ENCODE measurements around the gene PHF23. TPM values are rescaled to one million over a fixed set of nuclear protein-coding genes. Genes with fewer than 3 reads are reported as not detected.
"Not testable (repeated sequence)": the region's sequence is repeated elsewhere in the genome, so short reads cannot be mapped to it uniquely, and the experiment has no call there.

Gene PHF23
- polyA plus RNA-seq, 1 donor, result 45.4 TPM

DNA sequence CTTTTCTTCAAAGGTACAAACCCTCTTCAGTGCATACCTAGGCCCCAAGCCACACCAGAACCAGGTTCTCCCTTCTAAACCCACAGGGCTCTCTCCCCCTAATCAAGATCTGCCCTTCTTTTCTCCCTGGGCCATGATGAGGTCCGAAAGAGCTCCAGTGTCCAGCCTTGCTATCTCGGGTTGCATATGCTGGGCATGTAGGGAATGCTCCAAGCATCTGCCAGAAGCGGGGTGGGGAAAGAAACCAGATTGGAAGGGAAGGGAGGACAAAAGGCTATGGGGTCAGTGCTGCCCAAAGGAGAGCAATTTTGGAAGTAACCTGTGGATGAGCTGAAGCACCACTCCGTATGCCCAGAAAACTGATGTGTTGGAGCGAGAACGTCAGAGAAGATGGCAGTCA lies 10.0 kb upstream of the PHF23 start:
- Histone ChIP-seq H3K4me1 (ENCODE audit: control insufficient read depth, insufficient read depth, low read length) (peaks cover 9% of the 10 kb centered on the region), H3K27ac (ENCODE audit: low read length) (no peak overlapping the region), H3K27me3 (ENCODE audit: control insufficient read depth, insufficient read depth, low read length) (no peaks in the 10 kb centered on the region), H3K36me3 (ENCODE audit: control insufficient read depth, insufficient read depth, low read length) (peaks cover 28% of the 10 kb centered on the region), H3K9me3 (ENCODE audit: control insufficient read depth, low read depth, low read length) (no peaks in the 10 kb centered on the region), H3K4me3 (ENCODE audit: low read length) (no peak overlapping the region)
- DNase-seq, result no peak
- 100% methylated on average over 1 of the region's 6 CpGs for WGBS (ENCODE audit: insufficient coverage, low lambda C conversion rate)

DNA sequence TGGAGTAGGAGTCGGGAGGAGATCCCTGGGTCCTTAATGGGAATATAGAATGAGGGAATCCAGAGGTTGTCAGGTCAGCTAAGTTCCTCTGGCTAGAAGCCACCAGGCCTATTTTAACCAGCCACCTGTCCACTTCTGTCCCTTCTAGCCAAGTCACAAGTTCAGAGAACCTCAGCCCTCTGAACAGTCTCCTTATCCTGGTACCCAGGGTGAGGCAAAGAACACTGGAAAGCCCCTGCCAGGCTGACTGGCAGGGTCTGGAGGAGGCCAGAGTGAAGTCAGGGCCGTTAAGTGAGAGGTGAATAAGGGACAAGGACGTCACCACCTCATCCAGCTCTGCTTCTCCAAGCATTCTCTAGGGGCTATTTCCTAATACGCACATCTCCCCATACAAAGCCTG lies 9.5 kb upstream of the PHF23 start:
- DNase-seq, result no peak
- Histone ChIP-seq H3K9me3 (ENCODE audit: control insufficient read depth, low read depth, low read length) (no peaks in the 10 kb centered on the region), H3K27ac (ENCODE audit: low read length) (no peak overlapping the region), H3K4me1 (ENCODE audit: control insufficient read depth, insufficient read depth, low read length) (peaks cover 5% of the 10 kb centered on the region), H3K27me3 (ENCODE audit: control insufficient read depth, insufficient read depth, low read length) (no peaks in the 10 kb centered on the region), H3K4me3 (ENCODE audit: low read length) (no peak overlapping the region), H3K36me3 (ENCODE audit: control insufficient read depth, insufficient read depth, low read length) (peaks cover 31% of the 10 kb centered on the region)
- WGBS (ENCODE audit: insufficient coverage, low lambda C conversion rate), result no CpG with 5 or more reads among the region's 4 CpGs

GRCh38 chr17:7246779-7247178 lies 7.5 kb upstream of the PHF23 start:
- WGBS (ENCODE audit: insufficient coverage, low lambda C conversion rate), result no CpG with 5 or more reads among the region's 5 CpGs
- no peak for DNase-seq
- H3K36me3 ChIP-seq (ENCODE audit: control insufficient read depth, insufficient read depth, low read length), result peaks cover 33% of the 10 kb centered on the region
- no peak overlapping the region for H3K27ac ChIP-seq (ENCODE audit: low read length)
- H3K9me3 ChIP-seq (ENCODE audit: control insufficient read depth, low read depth, low read length), result no peaks in the 10 kb centered on the region
- H3K4me3 ChIP-seq (ENCODE audit: low read length), result no peak overlapping the region
- peaks cover 5% of the 10 kb centered on the region for H3K4me1 ChIP-seq (ENCODE audit: control insufficient read depth, insufficient read depth, low read length)
- H3K27me3 ChIP-seq (ENCODE audit: control insufficient read depth, insufficient read depth, low read length), result no peaks in the 10 kb centered on the region

GRCh38 chr17:7243838-7244237 lies 4.6 kb upstream of the PHF23 start:
- H3K36me3 ChIP-seq (ENCODE audit: control insufficient read depth, insufficient read depth, low read length), result peaks cover 39% of the 10 kb centered on the region
- not testable (repeated sequence) for H3K27me3 ChIP-seq (ENCODE audit: control insufficient read depth, insufficient read depth, low read length); H3K4me3 ChIP-seq (ENCODE audit: low read length); H3K9me3 ChIP-seq (ENCODE audit: control insufficient read depth, low read depth, low read length); DNase-seq
- H3K4me1 ChIP-seq (ENCODE audit: control insufficient read depth, insufficient read depth, low read length), result peaks cover 14% of the 10 kb centered on the region
- H3K27ac ChIP-seq (ENCODE audit: low read length), result peak overlapping the region; percentile 99
- WGBS (ENCODE audit: insufficient coverage, low lambda C conversion rate), result no CpG with 5 or more reads among the region's 10 CpGs

GRCh38 chr17:7243453-7243729 lies 4.1 kb upstream of the PHF23 start:
- 17% methylated on average over 1 of the region's 2 CpGs for WGBS (ENCODE audit: insufficient coverage, low lambda C conversion rate)
- Histone ChIP-seq H3K9me3 (ENCODE audit: control insufficient read depth, low read depth, low read length) (no peaks in the 10 kb centered on the region), H3K4me1 (ENCODE audit: control insufficient read depth, insufficient read depth, low read length) (peaks cover 14% of the 10 kb centered on the region), H3K27me3 (ENCODE audit: control insufficient read depth, insufficient read depth, low read length) (no peaks in the 10 kb centered on the region), H3K27ac (ENCODE audit: low read length) (peak overlapping the region; percentile 99), H3K4me3 (ENCODE audit: low read length) (peak overlapping the region; percentile 95), H3K36me3 (ENCODE audit: control insufficient read depth, insufficient read depth, low read length) (peaks cover 39% of the 10 kb centered on the region)
- no peak for DNase-seq

DNA sequence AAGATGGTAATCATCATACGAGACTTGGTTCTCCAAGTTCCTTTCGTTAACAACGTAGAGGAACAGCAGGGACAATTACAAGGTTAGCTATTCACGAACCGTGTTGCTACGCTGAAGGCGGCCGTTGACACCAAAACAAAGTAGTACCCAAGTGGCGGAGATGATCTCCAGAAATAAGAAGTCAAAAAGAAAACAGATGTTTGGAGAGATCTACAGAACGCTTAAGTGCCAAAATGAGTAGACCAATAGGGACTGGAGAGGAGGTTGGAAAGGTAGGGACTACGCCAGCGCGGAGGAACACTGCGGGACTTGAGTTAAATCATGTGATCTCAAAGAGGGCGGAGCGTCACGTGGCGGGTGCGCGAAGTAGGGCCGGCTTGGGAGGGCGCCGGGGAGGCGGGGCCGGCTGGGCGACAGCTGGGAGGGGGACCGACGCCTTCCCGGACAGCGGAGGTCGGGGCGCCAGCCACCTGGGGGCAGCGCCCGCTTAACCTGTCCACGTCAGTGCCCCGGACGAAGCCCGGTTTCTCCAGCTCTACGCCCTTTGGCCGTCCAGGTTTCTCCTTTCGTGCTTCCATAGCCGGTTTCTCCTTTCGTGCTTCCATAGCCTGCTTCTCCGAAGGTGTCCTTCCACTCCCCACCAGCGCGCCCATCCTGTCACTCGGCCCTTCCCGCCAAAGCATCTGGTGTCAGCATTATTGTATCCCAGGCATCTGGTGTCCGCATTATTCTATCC lies 3.6 kb upstream of the PHF23 start:
- Histone ChIP-seq H3K9me3 (ENCODE audit: control insufficient read depth, low read depth, low read length) (no peaks in the 10 kb centered on the region), H3K27me3 (ENCODE audit: control insufficient read depth, insufficient read depth, low read length) (no peaks in the 10 kb centered on the region), H3K4me3 (ENCODE audit: low read length) (peak overlapping the region; percentile 95), H3K27ac (ENCODE audit: low read length) (peak overlapping the region; percentile 99), H3K4me1 (ENCODE audit: control insufficient read depth, insufficient read depth, low read length) (peaks cover 14% of the 10 kb centered on the region), H3K36me3 (ENCODE audit: control insufficient read depth, insufficient read depth, low read length) (peaks cover 39% of the 10 kb centered on the region)
- peak; percentile 96 to 97 for DNase-seq
- 0% methylated on average over 2 of the region's 49 CpGs for WGBS (ENCODE audit: insufficient coverage, low lambda C conversion rate)

DNA sequence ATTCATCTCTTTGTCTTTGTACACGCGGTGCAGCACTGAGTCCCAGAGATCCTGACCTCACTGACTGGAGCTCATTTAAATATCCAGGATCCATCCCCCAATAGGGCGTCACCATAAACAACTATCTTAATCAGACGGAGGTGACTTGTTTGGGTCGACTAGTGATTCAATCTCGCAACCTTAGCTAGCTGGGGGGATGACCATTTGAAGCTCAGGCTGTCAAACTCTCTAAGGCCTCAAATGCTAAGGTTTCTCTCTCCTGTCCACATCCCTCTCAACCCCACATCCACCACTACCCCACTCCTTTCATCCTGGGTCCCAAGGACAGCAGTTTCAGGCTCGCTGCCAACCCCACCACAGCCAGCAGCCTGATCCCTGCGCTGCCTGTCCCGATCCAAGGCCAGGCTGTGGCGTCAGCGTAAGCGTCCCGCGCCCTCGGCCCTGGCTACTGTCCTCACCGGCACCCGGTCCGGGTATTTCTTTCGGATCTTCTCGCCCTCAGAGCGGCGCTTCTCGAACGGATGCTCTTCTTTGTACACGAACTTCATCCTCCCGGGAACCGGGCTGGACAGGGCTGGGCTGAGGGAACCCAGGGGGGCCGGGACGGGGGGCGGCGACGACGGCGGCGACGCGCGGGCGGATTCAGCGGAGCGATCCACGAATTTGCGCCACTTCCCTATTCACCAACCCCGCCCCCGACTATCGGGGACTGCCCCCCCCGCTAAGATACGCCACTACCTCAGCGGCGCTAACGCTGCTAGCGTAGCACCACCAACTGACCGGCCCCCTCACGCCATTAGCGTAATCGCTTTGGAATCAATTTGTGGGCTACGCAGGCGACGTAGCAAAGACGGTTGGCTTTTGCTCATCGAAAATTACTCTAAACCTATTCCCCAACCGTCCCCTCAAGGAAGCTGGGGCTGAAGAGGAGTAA lies 2.8 kb upstream of the PHF23 start, which contains the start of gene GABARAP:
Gene GABARAP (minus strand): TSS at position 667 of the 934 bp plus-strand sequence. CDS start 119 bp downstream, at position 548.
- Histone ChIP-seq H3K36me3 (ENCODE audit: control insufficient read depth, insufficient read depth, low read length) (peaks cover 42% of the 10 kb centered on the region), H3K4me3 (ENCODE audit: low read length) (peak within 1 kb of the TSS; percentile 95), H3K27ac (ENCODE audit: low read length) (peak within 1 kb of the TSS; percentile 99), H3K4me1 (ENCODE audit: control insufficient read depth, insufficient read depth, low read length) (peaks cover 19% of the 10 kb centered on the region), H3K27me3 (ENCODE audit: control insufficient read depth, insufficient read depth, low read length) (no peaks in the 10 kb centered on the region), H3K9me3 (ENCODE audit: control insufficient read depth, low read depth, low read length) (no peaks in the 10 kb centered on the region)
- DNase-seq, result peak; percentile 92 to 96
- WGBS (ENCODE audit: insufficient coverage, low lambda C conversion rate), result no CpG with 5 or more reads among the region's 62 CpGs

DNA sequence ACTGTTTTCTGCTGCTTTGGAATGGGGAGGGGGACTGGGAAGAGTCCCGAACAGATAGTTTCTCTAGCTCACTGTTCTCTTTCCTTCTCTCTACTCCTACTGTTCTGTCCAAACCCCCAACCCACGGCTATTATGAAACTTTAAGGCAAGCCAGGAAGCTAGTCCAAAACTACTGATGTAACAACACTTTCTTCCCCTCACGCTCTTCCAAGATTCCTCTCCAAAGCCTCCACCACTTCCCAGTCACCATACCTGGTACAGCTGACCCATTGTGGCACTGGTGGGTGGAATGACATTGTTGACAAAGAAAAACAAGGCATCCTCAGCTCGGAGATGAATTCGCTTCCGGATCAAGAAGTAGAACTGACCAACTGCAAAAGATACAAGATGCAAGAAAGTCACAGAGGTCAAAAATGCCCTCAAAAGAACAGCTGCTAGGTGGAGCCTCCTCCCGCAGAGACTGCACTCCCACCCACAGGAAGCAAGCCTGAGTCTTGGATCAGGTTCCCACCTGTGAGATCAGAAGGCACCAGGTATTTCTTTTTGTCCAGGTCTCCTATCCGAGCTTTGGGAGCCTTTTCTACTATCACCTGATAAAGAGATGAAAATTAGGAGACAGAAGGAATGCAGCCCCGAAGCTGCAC lies 2.0 kb upstream of the PHF23 start:
- peaks cover 42% of the 10 kb centered on the region for H3K36me3 ChIP-seq (ENCODE audit: control insufficient read depth, insufficient read depth, low read length)
- H3K27ac ChIP-seq (ENCODE audit: low read length), result peak overlapping the region; percentile 99
- no peak for DNase-seq
- no peaks in the 10 kb centered on the region for H3K27me3 ChIP-seq (ENCODE audit: control insufficient read depth, insufficient read depth, low read length)
- WGBS (ENCODE audit: insufficient coverage, low lambda C conversion rate), result no CpG with 5 or more reads among the region's 9 CpGs
- peaks cover 22% of the 10 kb centered on the region for H3K4me1 ChIP-seq (ENCODE audit: control insufficient read depth, insufficient read depth, low read length)
- H3K9me3 ChIP-seq (ENCODE audit: control insufficient read depth, low read depth, low read length), result no peaks in the 10 kb centered on the region
- H3K4me3 ChIP-seq (ENCODE audit: low read length), result peak overlapping the region; percentile 95

DNA sequence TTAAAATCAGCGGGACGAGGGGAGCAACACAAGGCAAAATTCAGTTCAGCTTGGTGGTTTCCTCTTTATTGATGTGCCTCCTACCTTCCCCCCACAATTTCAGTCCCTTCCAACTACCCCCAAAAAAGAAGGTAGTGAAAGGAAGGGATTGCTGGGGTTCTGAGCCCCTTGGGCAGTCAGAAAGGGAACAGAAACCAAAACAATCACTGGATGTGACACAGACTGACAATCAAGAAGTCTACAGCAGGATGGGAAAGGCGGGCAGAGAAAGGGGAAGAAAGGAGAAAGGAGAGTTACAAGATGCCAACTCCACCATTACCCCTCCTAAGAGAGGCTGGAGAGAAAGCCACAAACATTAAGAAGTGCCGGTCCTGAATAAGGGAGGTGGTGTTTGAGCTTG lies 1.1 kb upstream of the PHF23 start:
- Histone ChIP-seq H3K27ac (ENCODE audit: low read length) (peak overlapping the region; percentile 99), H3K4me1 (ENCODE audit: control insufficient read depth, insufficient read depth, low read length) (peaks cover 29% of the 10 kb centered on the region), H3K4me3 (ENCODE audit: low read length) (peak overlapping the region; percentile 95), H3K9me3 (ENCODE audit: control insufficient read depth, low read depth, low read length) (no peaks in the 10 kb centered on the region), H3K27me3 (ENCODE audit: control insufficient read depth, insufficient read depth, low read length) (no peaks in the 10 kb centered on the region), H3K36me3 (ENCODE audit: control insufficient read depth, insufficient read depth, low read length) (peaks cover 42% of the 10 kb centered on the region)
- WGBS (ENCODE audit: insufficient coverage, low lambda C conversion rate), result no CpG with 5 or more reads among the region's 4 CpGs
- no peak for DNase-seq

GRCh38 chr17:7238420-7239090 lies 702 bp downstream of the PHF23 start:
- Histone ChIP-seq H3K4me1 (ENCODE audit: control insufficient read depth, insufficient read depth, low read length) (peaks cover 32% of the 10 kb centered on the region), H3K9me3 (ENCODE audit: control insufficient read depth, low read depth, low read length) (no peaks in the 10 kb centered on the region), H3K36me3 (ENCODE audit: control insufficient read depth, insufficient read depth, low read length) (peaks cover 34% of the 10 kb centered on the region), H3K27me3 (ENCODE audit: control insufficient read depth, insufficient read depth, low read length) (no peaks in the 10 kb centered on the region), H3K4me3 (ENCODE audit: low read length) (peak overlapping the region; percentile 98), H3K27ac (ENCODE audit: low read length) (peak overlapping the region; percentile 66)
- DNase-seq, result peak in 1 of 2 donors; percentile 53
- no CpG with 5 or more reads among the region's 39 CpGs for WGBS (ENCODE audit: insufficient coverage, low lambda C conversion rate)
